Hindlimb muscle (tissue), 1 donor: ENCODE results near the gene TMEM256. TPM values are rescaled to one million over a fixed set of nuclear protein-coding genes. Genes with fewer than 3 reads are reported as not detected.
"Not testable (repeated sequence)": the region's sequence is repeated elsewhere in the genome, so short reads cannot be mapped to it uniquely, and the experiment has no call there.

ENCODE experiments used
- DNase-seq: peaks from one replicate; pipeline ENCODE4 v3.0.0-alpha.2; 2013
- polyA plus RNA-seq: library from polyadenylated mRNA; unstranded; fragments of 120-200 nt; gene quantifications from one replicate; pipeline ENCODE4 v1.2.1, GENCODE V29; 2013; ENCODE audit not compliant: insufficient read length

TMEM256 gene
- polyA plus RNA-seq, 1 donor: 52.9 TPM

DNA sequence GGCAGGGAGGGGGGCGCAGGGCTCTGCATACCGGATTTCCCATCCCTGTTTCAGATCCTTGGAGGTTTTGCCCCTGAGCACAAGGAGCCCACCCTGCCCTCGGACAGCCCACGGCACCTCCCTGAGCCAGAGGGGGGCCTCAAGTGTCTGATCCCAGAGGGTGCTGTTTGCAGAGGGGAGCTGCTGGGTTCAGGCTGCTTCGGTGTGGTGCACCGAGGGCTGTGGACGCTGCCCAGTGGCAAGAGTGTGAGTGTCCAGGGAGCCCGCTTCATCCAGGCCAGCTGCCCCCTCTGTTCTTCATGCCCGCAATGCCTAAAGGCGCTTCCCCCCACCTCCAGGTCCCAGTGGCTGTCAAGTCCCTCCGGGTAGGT, 20.5 kb downstream of the TMEM256 start:
- no peak for DNase-seq

DNA sequence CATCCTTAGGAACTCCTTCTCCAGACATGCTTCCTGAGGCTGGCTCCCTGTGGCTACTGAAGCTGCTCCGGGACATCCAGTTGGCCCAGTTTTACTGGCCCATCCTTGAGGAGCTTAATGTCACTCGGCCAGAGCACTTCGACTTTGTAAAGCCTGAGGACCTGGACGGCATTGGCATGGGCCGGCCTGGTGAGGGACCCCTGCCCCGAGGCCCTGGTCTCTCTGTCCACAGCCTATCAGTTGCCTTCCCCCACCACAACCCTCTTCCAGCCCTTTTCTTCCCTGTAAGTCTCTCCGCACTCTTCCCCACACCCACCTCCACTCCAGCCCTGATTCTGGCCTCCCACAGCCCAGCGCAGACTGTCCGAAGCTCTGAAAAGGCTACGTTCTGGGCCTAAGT, 21.0 kb downstream of the TMEM256 start:
- no peak for DNase-seq

DNA sequence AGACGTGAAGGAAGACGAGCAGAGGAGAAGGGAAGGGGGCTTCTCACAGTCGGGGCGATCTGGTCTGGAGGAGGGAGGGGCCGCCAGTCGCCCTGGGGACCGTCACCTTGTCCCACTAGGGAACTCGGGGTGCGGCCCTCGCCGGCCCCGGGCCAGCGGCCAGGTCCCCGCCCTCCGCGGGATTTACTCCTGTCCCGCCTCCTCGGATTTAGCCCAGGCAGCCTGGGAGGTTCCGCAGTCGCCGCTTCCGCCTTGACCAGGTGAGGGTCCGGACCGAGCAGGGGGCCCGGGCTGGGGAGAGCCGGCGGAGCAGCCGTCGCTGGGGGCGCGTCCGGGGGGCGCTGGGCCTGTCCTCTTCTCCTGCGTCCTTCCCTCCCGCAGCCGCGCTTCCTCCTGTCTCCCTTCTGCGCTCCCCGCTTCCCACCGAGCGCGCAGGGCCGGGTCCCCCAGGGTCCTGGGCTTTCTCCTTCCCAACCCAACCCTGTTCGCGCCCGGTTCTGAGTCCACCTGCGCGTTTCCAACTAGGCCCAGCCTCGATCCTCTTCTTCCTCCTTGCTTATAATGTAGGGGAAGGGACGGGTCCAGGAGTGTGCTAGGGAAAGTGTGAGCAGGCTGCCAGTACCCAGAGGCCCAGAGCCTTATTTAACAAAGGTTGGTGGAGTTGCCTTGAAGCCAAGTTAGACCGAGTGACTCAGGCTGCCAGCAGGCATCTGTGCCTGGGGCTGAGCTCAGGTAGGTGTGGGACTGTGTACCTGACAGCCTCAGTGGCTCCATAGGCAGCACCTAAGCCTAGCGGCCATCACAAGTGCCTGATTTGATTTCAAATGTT, 22.8 kb downstream of the TMEM256 start, which contains the start of gene TNK1:
TNK1 (plus strand) TSS at position 235 of the 829 bp plus-strand sequence. CDS start 1,838 bp downstream, outside the sequence.
- DNase-seq: no peak

DNA sequence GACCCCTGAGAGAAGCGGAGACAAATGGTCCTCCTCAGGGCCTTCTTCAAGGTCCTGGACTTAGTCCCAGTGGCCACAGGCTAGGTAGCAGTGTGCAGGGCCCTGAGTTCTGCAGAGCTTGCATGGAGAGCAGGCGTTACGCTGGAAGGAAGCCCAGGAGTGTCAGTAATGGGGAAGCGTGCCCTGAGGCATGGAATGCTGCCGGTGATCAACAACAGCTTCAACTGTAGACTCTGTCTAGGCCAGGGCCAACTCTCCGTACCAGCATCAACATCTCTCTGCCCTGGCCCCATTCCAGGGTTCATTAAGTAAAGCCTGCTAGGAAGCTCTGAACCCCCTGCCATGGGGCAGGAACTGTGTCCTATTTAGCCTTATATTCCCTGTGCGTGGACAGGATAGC, 23.6 kb downstream of the TMEM256 start:
- DNase-seq: no peak

DNA sequence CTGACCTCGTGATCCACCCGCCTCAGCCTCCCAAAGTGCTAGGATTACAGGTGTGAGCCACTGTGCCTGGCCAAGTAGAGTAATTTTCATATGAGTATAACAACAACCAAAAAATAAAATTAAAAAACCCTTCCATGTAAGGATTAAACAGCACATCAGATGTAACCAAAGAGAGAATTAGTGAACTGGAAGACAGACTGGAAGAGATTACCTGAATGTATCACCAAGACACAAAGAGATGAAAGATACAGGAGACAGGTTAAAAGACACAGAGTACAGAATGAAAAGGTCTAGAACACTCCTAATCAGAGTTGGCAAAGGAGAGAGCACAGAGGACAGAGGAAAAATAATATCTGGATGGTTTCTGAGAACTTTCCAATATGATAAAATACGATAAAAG, 24.8 kb downstream of the TMEM256 start:
- no peak for DNase-seq

DNA sequence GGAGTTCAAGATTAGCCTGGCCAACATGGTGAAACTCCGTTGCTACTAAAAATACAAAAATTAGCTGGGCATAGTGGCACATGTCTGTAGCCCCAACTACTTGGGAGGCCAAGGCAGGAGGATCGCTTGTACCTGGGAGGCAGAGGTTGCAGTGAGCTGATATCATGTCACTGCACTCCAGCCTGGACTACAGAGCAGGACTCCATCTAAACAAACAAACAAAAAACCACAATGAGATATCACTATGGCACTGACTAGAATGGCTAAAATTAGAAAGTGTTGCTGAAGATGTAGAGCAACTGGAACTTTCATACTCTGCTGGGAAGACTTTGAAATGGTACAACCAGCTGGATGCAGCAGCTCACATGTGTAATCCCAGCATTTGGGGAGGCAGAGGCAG, 29.5 kb downstream of the TMEM256 start:
- no peak for DNase-seq

DNA sequence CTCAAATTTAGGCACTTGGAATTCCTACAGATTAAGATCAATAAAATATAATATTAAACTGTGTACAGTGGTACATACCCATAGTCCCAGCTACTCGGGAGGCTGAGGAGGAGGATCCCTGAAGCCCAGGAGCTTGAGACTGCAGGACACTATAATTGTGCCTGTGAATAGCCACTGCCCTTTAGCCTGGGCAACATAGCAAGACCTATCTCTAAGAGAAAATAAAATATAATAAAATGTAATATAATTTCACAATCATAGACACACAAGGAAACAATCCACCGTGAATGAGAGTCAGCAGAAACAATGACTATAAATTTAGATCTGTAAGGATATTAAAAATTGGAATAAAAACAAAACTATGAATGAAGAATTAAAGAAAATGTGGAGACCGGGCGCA, 33.0 kb downstream of the TMEM256 start:
- DNase-seq: no peak

DNA sequence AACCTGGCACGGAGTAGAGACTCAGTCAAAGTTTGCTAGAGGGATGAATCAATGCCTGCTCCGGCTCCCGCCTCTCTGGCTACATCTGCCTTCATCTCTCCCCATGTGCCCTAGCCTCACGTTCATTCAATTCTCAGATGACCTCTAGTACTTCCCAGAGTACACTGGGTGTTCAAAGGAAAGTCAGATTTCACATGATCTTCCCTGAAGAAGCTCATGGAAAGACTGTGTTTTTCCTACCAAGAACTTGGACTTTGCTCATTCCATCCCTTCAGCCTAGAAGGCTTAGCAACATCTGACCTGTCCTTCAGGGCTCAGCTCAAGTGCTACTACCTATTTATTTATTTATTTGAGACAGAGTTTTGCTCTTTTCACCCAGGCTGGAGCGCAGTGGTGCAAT, 34.1 kb downstream of the TMEM256 start:
- no peak for DNase-seq

DNA sequence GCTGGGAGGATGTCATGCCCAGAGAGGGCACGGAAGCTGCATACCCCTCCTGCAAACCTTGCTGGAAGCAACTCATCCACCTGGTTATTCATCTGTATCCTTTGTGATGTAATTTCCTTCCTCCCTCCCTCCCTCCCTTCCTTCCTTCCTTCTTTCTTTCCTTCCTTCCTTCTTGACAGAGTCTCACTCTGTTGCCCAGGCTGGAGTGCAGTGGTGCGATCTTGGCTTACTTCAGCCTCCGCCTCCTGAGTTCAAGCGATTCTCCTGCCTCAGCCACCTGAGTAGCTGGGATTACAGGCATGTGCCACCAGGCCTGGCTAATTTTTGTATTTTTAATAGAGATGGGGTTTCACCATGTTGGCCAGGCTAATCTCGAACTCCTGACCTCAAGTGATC, 35.3 kb downstream of the TMEM256 start:
- DNase-seq: not testable (repeated sequence)

DNA sequence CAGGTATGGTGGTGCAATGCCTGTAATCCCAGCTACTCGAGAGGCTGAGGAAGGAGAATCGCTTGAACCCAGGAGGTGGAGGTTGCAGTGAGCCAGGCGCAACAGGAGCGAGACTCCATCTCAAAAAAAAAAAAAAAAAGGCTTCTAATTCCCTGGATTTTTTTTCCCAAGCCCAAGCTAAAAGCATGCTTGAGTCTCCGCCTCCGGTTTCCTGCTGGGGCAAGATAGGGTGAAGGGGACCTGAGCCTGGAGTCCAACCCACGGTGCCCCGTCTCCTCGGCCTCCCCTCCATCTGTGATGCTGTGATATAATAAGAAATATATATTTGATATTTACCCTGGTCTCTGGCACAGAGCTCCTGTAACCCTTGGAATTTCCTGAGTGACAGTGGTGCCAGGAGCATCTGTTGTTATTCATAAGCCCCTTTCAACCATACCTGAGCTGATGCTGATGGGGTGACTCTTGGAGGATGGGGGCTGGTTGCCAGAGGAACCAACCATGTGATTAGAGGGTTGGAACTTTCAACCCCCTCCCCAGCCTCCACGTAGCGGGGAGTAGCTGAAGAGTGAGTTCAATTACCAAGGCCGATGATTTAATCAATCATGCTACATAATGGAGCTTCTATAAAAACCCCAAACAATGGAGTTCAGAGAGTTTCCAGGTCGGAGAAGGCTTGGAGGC, 35.8 kb downstream of the TMEM256 start:
- no peak for DNase-seq

DNA sequence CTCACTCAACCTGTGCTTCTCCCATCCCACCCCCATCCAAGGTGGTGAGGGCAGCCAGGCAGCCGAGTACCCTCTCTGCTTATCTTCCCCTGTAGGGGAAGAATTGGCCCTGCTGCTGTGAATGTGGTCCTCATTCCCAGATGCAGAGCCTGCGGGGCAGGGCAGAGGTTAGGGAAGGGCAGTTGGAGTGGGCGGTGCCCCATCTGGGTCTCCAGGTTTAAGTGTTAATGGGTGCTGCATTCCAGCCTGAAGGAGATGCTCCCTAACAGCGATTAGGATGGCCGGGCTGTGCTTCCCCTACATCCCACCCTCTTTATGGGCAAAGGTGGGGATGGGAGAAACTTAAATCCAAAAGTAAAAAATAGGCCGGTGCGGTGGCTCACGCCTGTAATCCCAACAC, 36.8 kb downstream of the TMEM256 start:
- no peak for DNase-seq

DNA sequence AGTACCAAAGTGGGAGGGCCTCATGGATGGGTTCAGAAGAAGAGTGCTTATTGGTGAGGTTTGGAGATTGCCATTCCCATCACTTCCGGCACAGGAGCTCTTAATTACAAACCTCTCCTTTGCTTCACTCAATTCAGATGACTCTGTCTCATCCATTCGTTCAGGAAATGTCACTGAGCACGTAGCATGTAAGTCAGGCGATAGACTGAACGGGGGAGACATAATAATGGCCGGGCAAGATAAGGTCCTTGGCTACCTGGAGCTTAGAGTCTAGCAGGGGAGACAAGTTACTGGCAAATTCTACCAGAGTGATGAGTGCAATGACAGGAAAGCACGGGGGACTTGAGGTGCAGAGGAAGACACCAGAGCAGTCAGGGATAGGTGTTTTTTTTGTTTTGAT, 37.9 kb downstream of the TMEM256 start:
- DNase-seq: not testable (repeated sequence)

DNA sequence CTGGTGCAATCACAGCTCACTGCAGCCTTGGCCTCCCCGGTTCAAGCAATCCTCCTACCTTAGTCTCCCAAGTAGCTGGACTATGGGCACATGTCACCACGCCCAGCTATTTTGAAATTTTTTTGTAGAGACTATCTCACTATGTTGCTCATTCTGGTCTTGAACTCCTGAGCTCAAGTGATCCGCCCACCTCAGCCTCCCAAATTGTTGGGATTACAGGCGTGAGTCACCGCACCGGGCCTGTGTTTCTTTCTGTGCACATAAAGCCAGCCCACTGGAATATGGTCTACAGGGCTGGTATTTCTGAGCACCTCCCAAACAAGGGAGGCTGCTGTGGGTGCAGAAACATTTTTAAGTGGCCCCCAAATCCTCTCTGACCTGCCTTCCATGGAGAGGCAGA, 40.6 kb downstream of the TMEM256 start:
- DNase-seq: no peak

DNA sequence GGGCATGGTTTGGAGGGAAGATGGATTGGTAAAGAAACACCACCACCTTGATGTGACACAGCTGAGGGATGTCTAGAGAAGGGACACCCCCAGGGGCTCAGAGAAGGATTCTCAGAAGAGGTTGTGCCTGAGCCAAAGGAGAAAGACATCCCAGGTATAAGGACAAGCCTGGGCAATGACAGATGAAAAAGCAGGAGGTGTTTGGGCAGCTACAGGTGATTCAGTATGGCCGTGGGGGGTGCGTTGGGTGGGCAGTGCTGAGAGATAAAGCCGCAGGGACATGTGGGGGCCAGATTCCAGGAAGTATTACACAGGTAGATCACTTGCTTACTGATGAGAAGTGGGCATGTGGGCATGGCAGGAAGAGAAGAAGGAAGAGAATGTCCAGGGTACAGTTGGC, 42.0 kb downstream of the TMEM256 start:
- DNase-seq: no peak

DNA sequence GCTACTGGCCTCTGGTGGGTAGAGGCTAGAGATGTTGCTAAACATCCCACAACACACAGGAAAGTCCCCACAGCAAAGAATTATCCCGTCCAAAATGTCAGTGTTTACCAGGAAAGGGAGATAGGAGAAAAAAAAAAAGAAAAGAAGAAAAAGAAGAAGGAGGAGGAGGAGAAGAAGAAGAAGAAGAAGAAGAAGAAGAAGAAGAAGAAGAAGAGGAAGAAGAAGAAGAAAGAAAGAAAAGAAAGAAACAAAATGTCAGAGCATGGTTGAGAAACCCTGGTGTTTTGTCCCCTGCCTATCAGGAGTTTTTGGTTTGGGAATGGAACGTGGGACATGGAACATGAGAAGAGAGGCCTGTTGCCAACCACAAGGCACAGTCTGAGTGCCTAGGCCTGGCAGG, 46.5 kb downstream of the TMEM256 start:
- no peak for DNase-seq

DNA sequence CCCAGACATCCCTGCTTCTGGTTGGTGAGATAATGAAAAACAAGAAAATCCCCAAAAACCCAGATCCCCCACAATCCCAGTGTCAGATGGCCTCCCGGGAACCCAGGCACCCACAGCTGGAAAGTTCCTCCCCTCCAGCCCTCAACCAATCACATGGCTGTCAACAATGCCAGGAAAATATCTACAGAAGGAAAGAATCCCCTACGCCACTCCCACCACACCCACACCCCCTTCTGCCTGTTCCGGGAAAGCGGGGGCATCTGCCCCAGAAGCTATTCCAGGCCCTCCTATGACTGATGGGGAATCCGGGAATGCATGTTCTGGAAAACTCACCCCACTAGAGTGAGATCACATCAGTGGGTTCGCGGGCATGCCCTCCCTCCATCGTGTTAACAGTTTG, 47.1 kb downstream of the TMEM256 start:
- DNase-seq: no peak

DNA sequence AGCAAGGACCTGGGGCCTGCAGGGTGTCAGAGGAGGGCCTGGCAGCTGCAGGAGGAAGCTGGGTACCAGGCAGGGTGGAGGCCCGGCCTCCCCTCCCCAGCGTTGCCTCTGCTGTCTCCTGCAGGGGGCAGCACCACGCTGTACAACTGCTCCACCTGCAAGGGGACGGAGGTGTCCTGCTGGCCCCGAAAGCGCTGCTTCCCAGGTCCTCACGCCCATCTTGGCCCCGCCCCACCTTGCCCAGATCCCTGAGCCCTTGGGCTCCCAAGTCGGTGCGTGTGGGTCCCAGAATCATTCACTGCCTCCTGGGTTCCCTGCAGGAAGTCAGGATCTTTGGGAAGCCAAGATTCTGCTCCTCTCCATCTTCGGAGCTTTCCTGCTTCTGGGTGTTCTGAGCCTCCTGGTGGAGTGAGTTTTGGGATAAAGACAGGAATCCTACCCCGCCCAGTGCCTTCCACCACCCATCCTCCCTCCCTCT, 47.8 kb downstream of the TMEM256 start:
- DNase-seq: no peak

DNA sequence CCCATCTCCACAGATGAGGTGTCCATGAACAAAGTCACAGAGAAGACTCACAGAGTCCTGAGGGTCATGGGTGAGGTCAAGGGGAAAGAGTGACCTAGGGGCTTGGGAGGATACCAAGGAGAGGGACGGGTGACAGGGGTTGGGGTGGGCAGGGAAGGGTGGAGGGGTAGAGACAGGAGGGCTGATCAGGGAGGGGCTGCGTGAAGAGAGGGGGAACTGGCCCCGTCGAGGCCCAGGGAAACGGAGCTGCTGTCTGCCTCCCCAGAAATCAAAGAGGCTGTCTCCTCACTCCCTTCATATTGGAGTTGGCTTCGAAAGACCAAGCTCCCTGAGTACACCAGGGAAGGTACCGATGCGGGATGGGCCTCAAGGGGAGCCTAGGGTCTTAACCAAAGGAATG, 48.3 kb downstream of the TMEM256 start:
- DNase-seq: no peak

DNA sequence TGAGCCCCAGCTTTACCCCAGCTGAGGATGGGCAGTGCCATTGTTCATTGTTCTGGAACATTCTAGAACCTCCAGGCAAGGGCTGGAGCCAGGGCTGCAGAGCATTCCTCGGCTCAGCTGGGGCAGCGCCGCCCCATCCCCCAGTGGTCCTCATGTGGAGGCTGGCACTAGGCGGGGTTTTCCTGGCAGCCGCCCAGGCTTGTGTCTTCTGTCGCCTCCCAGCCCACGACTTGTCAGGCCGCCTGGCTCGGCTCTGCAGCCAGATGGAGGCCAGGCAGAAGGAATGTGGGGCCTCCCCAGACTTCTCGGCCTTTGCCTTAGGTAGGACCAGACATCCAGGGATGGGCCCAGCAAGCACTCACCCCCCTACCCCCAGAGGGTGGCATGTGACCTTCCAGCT, 48.8 kb downstream of the TMEM256 start, which contains the start of gene TMEM95:
TMEM95 (plus strand) TSS at position 104 of the 400 bp plus-strand sequence; CDS start at position 153, 49 bp downstream.
- no peak for DNase-seq

DNA sequence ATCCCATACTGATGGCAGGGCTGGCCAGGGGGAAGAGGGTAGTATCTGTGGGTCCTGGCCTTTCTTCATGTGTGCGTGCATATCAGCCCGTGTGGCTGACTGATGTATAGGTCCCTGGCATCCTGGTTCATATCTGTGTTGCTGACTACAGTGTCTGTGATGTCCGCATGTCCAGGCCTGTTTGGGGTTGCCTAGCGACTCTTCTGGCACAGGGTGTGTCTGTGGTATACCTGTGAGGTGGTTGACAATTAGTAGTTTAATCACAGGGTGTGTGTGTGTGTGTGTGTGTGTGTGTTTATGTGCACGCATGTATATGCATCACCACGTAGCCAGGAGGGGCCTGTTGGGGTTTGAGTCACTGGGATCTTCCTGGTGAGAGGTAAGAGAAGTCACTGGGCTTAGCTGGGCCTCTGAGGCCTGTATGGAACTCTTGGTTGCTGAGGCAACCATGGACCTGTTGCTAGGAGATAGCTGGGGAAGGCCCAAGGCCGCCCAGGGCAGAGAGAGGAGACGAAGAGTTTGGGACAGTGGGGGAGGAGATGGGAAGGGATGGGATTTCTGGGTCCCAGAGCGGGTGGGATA, 49.5 kb downstream of the TMEM256 start:
- no peak for DNase-seq
